GM21723 (cell line): ENCODE results near the gene HYOU1.
"Not testable (repeated sequence)": the region's sequence is repeated elsewhere in the genome, so short reads cannot be mapped to it uniquely, and the experiment has no call there.

ENCODE experiments used
- ATAC-seq: cut with Tn5 transposase; IDR thresholded peaks from one replicate; pipeline ENCODE4 v1.9.1; 2021; ENCODE audit warnings: mild to moderate bottlenecking, moderate library complexity; ENCODE audit not compliant: unreplicated experiment

Gene HYOU1

GRCh38 chr11:119057000-119057769 is at the start of gene HYOU1:
Gene HYOU1 (minus strand): TSS chr11:119057205. CDS start chr11:119056160, 1,045 bp downstream.
- ATAC-seq, result peak; percentile 87

- no peak for ATAC-seq
Observed at GRCh38 chr11:119103793-119104192, 46.8 kb upstream of the HYOU1 start.

GRCh38 chr11:119103161-119103664 is 46.2 kb upstream of the HYOU1 start:
- not testable (repeated sequence) for ATAC-seq

GRCh38 chr11:119101759-119102423 is 44.9 kb upstream of the HYOU1 start, which contains the start of gene DPAGT1:
Gene DPAGT1 (minus strand): TSS chr11:119101853. CDS start chr11:119101655, 198 bp downstream.
- peak; percentile 72 for ATAC-seq

- peak; percentile 31 for ATAC-seq
Observed at GRCh38 chr11:119100994-119101758, 44.2 kb upstream of the HYOU1 start.

- no peak for ATAC-seq
Observed at GRCh38 chr11:119100246-119100970, 43.4 kb upstream of the HYOU1 start.

- no peak for ATAC-seq
Observed at GRCh38 chr11:119099711-119100110, 42.7 kb upstream of the HYOU1 start.

- ATAC-seq, result peak; percentile 84
Observed at GRCh38 chr11:119095066-119095880, 38.3 kb upstream of the HYOU1 start.

GRCh38 chr11:119094816-119095065 is 37.7 kb upstream of the HYOU1 start:
- peak; percentile 47 for ATAC-seq

- ATAC-seq, result peak; percentile 1
Observed at GRCh38 chr11:119093942-119094815, 37.2 kb upstream of the HYOU1 start.

- ATAC-seq, result no peak
Observed at GRCh38 chr11:119092880-119093842, 36.2 kb upstream of the HYOU1 start.

- ATAC-seq, result no peak
Observed at GRCh38 chr11:119091966-119092879, 35.2 kb upstream of the HYOU1 start.

- no peak for ATAC-seq
Observed at GRCh38 chr11:119091178-119091577, 34.2 kb upstream of the HYOU1 start.

GRCh38 chr11:119089319-119089718 is 32.3 kb upstream of the HYOU1 start:
- no peak for ATAC-seq

GRCh38 chr11:119088406-119088805 is 31.4 kb upstream of the HYOU1 start:
- no peak for ATAC-seq

GRCh38 chr11:119087747-119088241 is 30.8 kb upstream of the HYOU1 start:
- no peak for ATAC-seq

- ATAC-seq, result no peak
Observed at GRCh38 chr11:119087123-119087522, 30.1 kb upstream of the HYOU1 start.
